ENCODE data around the gene ISL1.
A peak's percentile ranks its signal among the peaks of the same experiment; 100 is the strongest.

Gene ISL1

DNA sequence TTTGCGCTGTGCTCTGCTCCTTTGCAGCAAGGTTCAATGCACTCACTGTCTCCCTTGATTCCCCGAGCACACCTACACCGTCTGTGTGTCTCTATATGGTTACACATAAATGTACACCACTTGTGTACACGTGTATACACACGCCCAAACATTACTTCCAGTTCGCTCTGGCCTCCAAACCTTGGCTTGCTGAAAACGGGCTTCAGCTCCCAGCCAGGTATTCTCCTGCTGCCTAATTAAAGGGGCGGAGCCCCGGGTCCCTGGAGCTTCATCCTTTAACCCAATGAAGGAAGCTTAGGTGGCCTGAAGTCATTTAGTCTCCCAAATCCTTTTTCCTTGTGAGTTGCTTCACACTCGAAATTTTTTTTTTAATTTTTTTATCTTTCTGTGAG lies 4.6 kb downstream of the ISL1 start:
- no peak for DNase-seq

GRCh38 chr5:51388488-51389287 lies 5.4 kb downstream of the ISL1 start:
- peak; percentile 35 for DNase-seq

DNA sequence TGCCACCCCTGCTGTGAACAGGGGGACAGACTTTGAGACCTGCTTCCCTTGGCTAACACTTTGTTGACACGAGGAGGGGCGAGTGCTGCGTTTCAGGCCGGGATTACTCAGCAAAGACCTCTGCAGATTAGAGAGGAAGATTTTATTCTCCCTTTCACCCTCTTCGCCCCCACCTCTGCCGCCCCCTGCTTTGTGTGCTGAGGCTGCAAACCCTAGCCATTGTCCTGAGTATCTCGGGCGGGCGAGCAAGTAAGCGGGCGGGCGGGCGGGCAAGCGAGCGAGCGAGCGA lies 6.0 kb downstream of the ISL1 start:
- DNase-seq, result no peak

DNA sequence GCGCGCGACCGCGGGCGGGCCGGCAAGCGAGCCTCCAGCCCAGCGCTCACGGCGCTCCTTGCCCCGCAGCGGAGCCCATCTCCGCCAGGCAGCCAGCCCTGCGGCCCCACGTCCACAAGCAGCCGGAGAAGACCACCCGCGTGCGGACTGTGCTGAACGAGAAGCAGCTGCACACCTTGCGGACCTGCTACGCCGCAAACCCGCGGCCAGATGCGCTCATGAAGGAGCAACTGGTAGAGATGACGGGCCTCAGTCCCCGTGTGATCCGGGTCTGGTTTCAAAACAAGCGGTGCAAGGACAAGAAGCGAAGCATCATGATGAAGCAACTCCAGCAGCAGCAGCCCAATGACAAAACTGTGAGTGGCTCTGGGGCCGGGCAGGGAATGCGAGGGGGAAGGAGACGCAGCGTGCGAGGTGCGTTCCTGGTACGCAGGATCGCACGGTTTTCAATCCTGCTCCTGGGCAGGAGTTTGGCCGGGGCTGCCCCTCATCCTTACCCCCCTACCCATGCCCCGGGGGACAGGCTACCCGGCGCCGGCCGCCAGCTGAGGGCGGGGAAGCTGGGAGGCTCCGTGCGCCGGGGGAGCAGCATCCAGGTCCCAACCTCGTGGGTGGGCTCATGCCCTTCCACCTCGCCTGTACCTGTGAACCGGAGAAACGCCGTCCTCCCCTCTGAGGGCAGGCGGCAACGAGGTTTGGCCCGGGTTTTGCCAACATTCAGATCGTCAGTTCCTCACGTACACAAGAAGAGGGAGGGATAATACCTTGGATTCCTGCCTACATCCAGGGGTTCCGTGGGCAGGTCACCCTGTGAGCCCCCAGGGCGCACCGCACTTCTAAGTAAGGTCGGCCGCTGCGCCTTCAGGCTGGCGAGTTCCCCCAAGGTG lies 6.6 kb downstream of the ISL1 start:
- DNase-seq, result peak; percentile 45

DNA sequence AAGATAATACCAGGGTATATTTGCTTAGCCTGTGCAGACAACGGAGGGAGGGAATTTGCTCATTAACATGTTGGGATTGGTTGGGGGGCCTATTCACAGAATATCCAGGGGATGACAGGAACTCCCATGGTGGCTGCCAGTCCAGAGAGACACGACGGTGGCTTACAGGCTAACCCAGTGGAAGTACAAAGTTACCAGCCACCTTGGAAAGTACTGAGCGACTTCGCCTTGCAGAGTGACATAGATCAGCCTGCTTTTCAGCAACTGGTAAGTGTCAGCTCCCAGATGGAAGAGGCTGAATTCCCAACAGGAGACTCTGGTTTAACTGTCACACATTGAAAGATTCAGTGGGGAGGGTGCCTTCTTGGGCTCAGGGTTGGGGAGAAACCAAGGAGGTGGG lies 7.9 kb downstream of the ISL1 start:
- no peak for DNase-seq

DNA sequence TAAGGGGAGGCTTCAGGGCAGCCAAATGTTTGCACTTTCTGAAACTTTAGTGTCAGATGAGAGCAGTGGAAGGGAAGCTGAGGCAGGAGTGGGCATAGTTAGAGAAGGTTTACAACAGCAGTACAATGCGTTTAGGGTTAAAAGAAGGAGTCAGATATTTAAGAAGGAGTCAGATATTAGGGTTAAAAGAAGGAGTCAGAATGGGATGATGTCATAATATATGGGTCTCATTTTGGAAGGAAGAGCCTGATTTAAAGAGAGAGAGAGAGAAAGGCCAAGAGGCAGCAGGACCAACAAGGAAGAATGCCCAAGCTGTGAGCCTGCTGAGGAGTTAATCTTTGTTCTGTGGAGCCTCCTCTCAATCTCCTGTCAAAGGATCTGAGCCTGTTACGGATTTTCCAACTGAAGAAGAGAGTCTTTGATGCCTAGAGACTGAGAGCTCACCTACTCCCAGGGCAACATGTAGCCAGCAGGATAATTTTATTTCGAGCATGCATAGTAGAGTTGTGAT lies 9.5 kb downstream of the ISL1 start:
- no peak for DNase-seq

DNA sequence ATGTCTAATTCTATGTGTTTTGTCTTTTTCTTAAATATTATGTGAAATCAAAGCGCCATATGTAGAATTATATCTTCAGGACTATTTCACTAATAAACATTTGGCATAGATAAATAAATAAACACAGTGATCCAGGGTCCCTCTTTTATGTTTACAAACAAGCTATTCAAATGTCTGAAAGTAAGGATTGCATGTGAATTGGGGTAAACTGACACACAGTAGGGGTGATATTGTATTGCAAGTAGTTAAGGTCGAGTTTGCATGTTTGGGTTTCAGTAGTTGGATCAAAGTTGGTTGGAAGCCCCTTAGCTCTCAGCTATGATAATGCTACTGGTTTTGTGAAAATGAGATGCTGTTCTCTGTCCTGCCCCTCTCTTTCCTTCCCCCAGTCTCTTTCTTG lies 11.4 kb downstream of the ISL1 start:
- no peak for DNase-seq

DNA sequence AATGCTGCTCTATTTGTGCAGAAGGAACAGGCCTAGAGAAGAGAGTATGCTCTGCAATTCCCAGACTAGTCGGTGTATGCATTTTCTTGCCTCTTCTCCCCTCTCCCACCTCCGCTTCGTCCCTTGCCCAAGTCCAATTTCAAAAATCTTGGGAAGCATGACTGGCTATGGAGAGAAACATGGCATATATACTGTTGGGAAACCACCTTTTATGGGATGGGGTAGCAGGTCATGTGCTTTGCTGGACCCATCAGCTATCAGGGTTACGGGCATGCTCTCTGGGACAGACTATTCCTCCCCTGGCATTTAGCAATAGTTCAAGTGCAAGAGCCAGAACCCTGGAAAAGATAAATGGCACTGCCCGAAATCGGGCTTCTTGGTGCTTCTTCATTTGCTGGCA lies 12.0 kb downstream of the ISL1 start:
- DNase-seq, result no peak

GRCh38 chr5:51395666-51396356 lies 12.6 kb downstream of the ISL1 start:
- no peak for DNase-seq

DNA sequence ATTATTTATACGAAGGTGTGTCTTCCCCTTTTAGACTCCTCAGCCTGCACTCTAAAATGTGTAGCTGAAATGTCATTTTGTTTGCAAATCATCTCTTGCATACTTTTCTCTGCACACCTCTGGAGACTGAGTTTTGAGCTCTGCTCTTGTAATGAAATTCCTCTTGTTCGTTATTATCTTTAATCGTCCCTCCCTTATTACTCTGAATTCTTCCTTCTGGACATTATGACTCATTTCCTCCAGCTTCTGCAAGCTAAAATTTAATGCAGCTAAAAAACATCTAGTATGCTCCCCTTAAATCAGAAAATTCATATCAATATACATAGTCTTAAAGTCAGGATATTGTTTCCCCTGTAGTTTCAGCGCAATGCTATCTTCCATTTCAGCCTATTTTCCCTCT lies 13.5 kb downstream of the ISL1 start:
- no peak for DNase-seq

DNA sequence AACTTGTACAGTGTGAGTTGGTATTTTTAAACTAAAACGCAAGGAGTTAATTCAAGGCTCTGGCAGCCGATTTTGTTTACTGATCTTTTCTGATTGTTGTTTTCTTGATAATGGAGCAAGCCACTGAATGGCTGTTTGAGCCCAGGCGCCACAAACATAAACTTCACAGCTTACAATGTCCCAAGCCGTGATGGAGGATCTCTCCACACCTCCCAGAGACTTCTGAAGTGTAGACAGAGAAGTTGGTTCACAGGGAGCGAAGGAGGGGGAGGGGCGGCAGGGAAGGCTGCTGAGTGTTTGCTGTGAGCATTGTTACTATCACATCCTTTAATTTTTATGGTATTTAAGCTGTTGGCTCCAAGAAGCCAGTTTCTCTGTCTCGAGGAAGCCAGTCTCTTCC lies 14.7 kb downstream of the ISL1 start:
- DNase-seq, result no peak

GRCh38 chr5:51398875-51399642 lies 15.8 kb downstream of the ISL1 start:
- DNase-seq, result no peak

DNA sequence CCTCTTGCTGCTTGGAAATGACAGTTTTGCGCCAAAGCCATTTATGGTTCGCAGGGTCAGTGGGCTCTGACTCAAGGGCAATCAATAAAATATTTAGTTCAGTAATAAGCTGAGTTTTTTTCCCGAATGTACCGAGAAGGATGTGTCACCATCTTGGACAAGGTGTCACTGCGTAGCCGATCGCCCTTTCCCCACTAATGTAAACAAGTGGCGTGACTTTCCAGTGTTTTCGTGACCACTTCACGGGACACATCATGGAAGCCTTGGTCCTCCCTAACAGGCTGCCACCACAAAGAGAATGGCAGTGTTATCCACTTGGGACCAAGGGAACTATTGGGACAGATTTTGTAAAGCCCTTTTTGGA lies 16.4 kb downstream of the ISL1 start:
- DNase-seq, result no peak

GRCh38 chr5:51404255-51404654 lies 21.0 kb downstream of the ISL1 start:
- no peak for DNase-seq

- DNase-seq, result no peak
These were observed 28.7 kb downstream of the ISL1 start for GRCh38 chr5:51411921-51412325.

- DNase-seq, result no peak
These were observed 31.3 kb downstream of the ISL1 start for GRCh38 chr5:51414516-51414915.

DNA sequence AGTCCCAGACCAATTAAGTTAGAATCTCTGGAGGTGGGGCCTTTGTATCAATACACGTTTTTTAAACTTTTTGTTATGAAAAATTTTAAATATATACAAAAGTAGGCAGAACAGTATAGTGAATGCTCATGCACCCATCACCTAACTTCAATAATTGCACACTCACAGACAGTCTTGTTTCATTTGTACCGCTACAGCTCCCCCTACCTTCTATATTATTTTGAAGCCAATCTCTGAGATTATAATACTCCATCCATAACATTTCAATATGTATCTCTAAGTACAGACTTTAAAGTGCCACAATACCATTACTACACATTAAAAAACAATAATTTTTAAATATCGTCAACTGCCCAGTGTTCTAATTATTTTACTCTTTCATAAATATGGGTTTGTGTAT lies 32.9 kb downstream of the ISL1 start:
- no peak for DNase-seq

GRCh38 chr5:51433052-51433710 lies 49.9 kb downstream of the ISL1 start:
- no peak for DNase-seq

DNA sequence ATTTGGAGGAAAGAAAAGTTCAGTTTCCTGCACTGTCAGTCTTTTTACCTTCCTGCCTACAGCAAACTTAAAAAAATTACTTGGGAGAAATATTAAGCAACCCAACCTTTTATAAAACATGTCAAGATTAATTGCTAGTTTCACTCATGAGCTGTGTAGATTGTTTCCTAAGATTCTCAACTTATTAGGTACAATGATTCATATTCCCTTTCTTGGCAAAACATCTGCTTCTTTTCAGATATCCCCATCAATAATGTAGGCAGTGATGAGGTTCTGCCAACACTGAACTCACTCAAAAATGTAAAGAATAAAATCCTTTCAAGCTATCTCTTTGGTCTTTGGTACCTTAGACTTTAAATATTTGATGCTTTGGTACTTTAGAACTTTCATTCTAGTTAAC lies 56.0 kb downstream of the ISL1 start:
- no peak for DNase-seq
